GF-D8 (cell line): Measurements from ENCODE around the gene ZKSCAN1.
"Not testable (repeated sequence)": the region's sequence is repeated elsewhere in the genome, so short reads cannot be mapped to it uniquely, and the experiment has no call there.

ENCODE experiments used
- DNase-seq: peaks from one replicate; lab custom pipeline; 2025; lab: John Stamatoyannopoulos, UW

The ZKSCAN1 gene

DNA sequence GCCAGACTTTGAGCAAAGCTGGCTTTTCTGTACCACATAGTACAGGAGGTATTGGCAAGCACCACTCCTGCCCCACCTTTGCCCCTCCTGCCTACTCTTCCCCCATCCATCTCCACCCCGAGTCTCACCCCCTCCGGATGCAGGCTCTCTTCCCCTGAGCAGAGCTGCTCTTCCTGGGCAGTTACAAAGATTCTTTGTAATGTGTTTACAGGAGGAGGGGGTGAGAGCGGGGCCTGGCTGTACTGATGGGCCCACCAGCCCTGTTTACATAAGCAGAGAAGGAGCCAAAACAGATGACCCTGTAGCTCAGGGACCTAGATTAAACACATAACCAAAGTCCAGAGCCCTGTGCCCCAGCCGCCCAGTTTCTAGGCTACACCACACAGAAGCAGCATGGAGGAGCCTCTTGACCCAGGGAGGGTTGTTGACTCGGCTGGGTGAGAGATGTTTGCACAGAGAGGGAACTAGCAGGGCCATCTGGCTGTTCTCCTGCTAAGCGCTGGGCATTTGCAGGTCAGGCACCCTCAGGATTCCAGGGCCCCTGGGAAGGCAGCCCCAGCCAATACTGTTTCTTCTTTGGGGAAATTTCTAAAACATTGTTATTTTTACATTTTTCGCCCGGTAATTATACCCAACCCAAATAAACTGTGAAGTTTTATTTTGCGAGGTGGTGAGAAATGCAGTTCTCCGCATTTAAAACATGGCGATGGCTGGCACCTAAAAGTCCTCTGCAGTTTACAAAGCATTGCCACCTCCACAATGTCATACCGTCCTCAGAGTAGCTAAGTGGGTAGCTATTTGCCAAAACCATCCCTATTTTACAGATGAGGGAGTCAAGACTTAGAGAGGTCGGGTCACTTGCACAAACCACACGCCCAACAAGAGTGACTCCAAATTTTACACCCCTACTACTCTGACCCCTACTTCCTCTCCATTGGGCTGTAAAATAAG is 11.4 kb upstream of the ZKSCAN1 start:
- DNase-seq: no peak

DNA sequence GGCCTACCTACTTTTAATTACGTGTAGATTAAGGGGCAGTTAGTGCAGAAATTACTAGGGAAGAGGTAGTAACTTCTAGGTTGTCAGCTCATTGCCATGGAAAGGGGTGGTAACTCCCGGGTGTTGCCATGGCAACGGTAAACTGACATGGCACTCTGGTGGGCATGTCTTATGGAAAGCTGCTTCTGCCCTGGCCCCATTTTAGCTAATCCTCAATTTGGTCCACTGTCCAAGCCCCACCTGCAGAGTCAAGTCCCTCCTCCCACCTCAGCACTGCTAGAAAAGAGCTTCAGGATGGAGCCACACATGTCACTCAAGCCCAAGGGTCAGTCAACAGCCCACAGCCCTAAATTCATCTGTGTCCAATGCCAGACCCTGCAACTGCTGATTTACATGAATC is 7.5 kb upstream of the ZKSCAN1 start:
- no peak for DNase-seq

DNA sequence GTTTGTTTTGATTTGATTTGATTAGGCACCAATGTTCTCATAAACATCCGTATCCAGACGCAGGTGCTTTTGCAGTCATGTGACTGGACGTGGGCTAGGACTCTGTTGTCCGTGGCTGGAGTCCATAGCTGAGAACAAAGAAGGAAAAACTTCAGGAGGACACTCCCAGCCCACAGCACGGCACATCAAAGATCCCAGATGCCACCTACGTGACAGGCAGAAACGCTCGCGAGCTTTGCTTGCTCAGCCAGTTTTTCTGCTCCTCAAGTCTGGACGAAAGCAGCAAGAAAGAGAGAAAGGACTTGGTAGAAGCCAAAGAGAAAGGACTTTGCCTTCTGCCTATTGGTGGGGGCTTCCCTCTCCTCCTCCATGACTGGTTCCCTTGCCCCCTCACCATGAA is 6.9 kb upstream of the ZKSCAN1 start:
- no peak for DNase-seq

DNA sequence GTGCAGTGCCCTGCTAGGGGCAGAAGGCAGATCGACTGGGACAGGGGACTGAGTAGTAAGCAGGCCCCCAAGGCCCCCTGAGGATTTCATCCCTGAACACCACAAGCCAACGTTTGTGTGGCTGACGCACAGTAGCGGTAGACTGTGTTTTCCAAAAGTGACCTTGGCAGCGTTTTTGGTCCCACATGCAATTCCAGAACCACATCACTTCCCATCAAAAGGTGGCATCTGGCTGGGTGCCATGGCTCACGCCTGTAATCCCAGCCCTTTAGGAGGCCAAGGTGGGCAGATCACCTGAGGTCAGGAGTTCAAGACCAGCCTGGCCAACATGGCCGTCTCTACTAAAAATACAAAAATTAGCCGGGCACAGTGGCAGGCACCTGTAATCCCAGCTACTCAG is 5.4 kb upstream of the ZKSCAN1 start:
- DNase-seq: not testable (repeated sequence)

DNA sequence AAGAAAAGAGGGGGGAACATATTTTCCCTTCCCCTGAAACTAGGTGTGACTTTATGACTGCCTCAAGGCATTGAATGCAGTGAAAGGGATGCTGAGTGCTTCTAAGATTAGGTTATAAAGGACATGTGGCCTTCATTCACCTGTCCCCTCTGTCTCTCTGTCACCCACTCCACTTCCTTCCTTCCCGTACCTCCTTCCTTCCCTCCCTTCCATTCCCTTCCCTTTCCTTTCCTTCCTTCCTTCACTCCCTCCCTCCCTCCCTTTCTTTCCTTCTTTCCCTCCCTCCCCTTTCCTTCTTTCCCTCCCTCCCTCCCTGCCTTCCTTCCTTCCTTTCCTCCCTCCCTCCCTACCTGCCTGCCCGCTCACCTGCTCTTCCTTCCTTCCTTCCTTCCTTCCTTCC is 4.5 kb upstream of the ZKSCAN1 start:
- DNase-seq: no peak

DNA sequence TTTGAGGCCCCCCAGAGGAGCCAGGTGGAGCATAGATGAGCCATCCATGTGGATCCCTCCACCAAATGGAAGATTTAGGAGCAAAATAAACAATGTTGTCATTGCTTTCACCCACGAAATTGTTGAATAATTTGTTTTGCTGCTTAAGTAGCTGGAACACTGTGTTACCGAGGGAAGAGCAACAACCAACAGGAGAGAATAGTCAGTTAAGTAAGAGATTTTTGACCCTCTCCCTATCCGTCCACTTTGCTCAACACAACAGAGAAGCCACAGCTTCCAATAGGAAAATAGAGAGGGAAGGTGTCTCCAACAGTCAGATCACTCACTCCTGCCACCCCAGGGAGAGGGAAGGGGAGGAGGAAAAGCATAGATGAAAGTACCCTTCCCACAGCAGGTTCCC is 3.9 kb upstream of the ZKSCAN1 start:
- no peak for DNase-seq

DNA sequence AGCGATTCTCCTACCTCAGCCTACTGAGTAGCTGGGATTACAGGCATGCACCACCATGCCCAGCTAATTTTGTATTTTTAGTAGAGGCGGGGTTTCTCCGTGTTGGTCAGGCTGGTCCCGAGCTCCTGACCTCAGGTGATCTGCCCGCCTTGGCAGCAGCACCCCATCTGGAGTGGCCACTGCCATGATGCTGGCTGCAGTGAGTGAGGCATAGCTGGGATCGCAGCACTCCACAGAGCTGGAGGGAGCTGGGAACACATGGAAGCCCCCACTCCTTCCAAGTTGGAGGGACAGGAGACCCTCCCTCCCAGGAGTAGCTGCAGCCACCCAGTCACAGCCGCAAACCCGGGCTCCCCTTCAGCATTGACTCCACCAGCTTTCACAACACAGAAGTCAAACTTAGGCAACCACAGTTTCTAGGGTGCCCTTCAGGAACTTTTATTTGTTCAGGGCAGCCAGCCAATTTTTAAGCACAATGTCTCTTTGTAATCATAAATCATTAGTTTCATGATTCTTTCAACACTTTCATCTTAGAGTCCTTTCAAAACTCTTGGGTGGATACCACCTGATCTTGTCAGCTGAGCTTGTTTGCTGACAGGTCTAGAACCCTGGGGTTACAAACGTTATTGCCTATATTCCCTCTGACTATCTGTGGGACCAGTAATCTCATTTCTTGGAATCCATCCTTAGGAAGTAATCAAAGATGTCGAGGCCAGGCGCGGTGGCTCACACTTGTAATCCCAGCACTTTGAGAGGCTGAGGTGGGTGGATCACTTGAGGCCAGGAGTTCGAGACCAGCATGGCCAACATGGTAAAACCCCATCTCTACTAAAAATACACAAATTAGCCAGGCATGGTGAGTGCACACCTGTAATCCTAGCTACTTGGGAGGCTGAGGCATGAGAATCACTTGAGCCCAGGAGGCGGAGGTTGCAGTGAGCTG is 2.7 kb upstream of the ZKSCAN1 start:
- DNase-seq: not testable (repeated sequence)

DNA sequence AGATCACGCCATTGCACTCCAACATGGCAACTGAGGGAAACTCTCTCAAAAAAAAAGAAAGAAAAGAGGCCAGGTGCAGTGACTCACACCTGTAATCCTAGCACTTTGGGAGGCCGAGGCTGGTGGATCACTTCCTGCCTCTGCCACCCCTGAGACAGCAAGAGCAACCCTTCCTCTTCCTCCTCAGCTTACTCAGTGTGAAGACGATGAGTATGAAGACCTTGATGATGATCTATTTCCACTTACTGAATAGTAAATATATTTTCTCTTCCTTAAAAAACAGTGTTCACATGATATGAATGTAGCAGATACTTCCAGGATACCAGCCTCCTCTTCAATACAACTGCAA is 2.1 kb upstream of the ZKSCAN1 start:
- no peak for DNase-seq

DNA sequence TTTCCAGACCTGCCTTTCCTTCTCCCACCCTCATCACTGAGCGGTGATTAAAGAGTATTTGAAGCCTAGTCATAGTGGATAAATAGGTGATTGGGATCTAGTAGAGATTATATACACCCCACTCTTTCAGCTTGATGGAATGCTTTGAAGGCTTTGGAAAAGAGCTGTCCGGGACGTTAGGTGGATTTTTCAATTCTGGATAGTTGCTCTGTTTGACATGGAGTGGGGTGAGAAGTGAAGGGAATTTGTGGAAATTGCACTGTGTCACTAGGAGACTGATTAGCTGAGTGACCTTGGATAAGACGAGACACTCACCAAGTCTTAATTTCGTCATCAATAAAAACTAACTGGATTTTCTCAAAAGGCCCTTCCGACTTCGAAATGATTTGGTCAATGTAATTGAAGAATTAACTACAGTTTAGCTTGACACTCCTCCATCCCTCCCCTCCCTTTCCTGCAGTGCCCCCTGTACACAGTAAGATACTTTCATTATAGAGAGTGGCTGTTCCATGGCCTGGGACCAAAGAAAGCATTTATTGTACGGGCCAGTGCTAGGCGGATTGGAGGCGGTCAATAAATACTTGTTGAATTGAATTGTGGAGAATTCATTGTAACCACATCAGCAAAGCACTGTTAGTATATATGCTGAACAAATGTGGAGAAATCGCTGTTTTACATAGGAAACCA is 962 bp downstream of the ZKSCAN1 start:
- DNase-seq: no peak

DNA sequence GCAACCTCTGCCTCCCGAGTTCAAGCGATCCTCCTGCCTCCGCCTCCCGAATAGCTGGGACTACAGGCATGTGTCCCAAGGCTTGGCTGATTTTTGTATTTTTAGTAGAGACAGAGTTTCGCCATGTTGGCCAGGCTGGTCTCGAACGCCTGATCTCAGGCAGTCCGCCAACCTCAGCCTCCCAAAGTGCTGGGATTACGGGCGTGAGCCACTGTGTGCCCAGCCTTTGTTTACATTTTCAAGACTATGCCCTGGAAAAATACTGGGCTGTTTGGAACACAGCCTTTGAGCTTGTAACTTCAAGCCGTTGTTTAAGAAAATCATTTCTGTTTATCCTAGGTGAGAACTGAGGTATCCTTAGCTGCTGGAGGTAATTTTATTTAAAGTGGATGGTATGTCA is 1.9 kb downstream of the ZKSCAN1 start:
- no peak for DNase-seq

DNA sequence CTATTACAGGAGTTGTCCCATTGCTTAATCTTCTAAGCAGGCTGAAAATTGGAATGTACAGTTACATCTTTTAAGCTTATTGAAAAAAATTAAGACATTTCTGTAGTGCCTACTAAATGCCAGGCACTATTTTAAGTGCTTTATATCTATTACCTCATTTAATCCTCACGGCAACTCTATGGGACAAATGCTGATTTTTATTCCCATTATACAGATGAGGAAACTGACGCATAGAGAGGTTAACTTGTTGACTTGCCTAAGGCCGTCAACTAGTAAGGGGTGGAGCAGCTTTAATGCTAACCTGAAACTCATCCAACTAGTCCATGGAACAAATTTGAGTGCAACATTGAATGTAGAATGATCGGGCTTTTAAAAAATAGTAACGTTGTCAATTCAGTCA is 2.5 kb downstream of the ZKSCAN1 start:
- DNase-seq: no peak

DNA sequence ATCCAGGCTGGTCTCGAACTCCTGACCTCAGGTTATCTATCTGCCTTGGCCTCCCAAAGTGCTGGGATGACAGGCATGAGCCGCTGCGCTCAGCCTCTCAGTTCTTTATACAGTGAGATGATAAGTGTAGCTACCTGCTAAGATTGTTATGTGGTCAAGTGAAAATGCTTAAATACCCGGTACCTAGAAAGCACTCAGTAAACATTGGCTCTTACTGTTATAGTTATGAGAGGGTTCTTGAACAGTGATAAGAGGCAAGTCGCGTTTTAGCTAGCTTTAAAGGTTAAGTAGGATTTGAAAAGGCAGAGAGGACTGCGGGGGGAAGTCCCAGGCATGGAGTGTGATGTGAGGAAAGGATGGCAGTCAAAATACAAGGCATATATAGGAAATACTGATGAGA is 4.5 kb downstream of the ZKSCAN1 start:
- DNase-seq: no peak

DNA sequence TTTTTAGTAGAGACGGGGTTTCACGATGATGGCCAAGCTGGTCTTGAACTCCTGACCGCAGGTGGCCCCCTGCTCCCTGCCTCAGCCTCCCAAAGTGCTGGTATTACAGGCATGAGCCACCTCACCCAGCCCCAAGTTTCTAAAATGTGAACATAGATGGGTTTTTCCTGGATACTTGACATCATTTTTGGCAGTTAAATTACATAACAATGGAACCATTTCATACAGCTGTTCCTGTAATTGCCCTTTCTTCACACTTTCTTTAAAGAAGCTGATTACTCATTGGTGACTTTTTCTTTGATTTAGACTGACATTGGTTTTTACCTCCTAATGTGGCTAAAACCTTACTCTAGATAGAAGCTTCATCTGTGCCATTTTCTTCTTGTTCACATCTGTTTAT is 5.9 kb downstream of the ZKSCAN1 start:
- peak; percentile 50 for DNase-seq

DNA sequence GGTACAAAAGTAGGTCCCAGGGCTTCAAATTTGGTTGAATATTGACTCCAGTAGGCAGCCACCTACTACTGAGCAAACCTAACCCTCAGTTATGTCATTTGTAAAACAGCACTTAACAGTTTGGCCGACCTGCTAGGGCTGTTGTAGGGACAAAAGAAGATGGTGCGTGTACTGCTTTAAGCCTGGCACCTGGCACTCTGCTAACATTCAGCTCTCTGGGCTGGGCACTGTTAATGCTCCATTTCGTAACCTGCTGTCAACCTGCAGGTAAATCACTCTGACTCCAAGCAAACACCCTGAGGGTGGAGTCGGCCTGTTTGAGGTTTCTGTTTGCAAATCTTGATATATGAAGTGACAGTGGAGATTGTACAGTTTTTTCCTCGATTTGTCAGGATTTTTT is 7.2 kb downstream of the ZKSCAN1 start:
- DNase-seq: no peak

DNA sequence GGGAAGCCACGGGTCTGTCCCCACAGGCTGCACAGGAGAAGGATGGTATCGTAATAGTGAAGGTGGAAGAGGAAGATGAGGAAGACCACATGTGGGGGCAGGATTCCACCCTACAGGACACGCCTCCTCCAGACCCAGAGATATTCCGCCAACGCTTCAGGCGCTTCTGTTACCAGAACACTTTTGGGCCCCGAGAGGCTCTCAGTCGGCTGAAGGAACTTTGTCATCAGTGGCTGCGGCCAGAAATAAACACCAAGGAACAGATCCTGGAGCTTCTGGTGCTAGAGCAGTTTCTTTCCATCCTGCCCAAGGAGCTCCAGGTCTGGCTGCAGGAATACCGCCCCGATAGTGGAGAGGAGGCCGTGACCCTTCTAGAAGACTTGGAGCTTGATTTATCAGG is 8.1 kb downstream of the ZKSCAN1 start:
- DNase-seq: no peak

DNA sequence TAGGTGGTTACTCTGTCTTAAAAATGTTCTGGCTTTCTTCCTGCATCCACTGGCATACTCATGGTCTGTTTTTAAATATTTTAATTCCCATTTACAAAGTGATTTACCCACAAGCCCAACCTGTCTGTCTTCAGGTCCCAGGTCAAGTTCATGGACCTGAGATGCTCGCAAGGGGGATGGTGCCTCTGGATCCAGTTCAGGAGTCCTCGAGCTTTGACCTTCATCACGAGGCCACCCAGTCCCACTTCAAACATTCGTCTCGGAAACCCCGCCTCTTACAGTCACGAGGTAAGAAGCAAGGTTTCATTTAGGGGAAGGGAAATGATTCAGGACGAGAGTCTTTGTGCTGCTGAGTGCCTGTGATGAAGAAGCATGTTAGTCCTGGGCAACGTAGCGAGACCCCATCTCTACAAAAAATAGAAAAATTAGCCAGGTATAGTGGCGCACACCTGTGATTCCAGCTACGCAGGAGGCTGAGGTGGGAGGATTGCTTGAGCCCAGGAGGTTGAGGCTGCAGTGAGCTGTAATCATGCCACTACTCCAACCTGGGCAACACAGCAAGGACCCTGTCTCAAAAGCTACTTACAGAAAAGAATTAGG is 8.7 kb downstream of the ZKSCAN1 start:
- DNase-seq: no peak

DNA sequence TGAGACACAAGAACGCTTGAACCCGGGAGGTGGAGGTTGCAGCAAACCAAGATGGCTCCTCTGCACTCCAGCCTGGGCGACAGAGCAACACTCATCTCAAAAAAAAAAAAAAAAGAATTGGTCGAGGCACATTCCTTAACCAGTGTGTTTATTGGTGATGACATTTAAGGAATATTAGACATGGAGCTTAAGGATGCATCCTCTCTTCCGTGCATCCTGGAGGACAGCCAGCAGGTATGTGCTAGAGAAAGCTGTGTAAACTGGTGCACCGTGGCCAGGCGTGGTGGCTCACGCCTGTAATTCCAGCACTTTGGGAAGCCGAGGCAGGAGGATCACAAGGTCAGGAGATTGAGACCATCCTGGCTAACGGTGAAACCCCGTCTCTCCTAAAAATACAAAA is 11.8 kb downstream of the ZKSCAN1 start:
- DNase-seq: no peak

DNA sequence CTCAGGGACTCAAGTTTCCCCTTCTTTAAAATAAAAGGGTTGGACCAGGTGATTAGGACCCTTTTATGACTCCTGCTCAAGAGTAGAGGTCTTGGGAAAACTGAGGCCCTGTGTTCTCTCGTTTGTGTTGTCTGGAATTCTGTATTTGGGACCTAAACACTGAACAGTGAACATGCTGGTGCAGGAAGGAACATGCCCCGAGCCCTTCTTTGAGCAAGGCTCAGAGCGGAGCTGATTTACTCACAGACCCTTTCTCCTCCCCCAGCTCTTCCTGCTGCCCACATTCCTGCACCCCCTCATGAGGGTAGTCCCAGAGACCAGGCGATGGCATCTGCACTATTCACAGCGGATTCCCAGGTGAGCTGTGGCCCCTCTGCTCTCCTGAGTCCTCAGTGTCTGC is 14.2 kb downstream of the ZKSCAN1 start:
- no peak for DNase-seq

DNA sequence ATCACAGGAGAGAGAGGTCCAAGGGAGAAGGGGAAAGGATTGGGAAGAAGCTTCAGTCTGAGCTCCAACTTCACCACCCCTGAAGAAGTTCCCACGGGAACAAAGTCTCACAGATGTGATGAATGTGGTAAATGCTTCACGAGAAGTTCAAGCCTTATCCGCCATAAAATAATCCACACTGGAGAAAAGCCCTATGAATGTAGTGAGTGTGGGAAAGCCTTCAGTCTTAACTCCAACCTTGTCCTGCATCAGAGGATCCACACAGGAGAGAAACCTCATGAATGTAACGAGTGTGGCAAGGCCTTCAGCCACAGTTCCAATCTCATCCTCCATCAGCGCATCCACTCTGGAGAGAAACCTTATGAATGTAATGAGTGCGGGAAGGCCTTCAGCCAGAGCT is 18.1 kb downstream of the ZKSCAN1 start:
- no peak for DNase-seq

DNA sequence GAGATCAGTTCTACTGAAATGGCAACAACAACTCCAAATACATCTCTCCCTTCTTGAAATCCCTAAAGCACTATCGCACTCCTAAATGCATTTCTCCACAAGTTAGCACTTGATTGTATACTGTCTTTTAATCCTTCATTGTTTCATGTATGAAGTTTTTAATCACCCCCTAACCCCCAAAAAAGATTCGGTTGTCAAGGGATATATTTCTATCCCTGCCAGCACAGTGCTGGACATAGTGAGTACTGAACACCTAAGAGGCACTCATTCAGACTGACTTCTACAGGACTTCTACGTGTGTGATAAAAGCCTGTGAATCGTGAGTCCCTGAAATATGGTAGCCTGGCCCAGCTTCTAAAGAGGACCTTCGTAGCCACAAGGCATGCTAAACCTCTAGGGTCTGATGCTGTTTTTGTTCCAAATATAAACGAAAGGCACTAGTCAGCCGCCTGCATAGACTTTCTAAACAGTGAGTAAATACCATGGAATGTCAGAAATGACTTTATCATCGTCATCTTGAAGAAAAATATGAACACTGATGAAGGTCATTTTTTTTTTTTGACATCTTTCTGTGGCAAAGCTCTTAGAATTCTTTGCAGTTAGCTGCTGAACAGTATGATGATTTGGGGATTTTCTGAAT is 19.6 kb downstream of the ZKSCAN1 start:
- DNase-seq: no peak

DNA sequence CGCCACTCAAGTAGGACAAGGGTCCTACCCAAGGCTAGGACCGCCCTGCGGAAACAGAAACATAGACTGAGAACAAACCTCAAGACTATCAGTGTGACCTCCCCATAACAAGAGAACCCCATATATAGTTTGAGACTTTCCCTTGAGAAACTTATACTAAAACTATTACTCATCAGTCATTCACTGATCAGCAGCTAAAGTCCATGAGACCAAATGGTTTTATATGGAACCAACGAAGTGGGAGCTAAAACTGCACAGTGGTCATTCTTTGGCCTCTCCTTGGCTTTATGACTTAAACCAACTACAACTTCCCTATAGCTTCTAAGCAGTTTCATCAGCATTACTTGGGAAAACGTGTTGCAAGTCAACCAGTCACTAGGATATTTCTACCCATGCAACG is 20.5 kb downstream of the ZKSCAN1 start:
- DNase-seq: no peak

DNA sequence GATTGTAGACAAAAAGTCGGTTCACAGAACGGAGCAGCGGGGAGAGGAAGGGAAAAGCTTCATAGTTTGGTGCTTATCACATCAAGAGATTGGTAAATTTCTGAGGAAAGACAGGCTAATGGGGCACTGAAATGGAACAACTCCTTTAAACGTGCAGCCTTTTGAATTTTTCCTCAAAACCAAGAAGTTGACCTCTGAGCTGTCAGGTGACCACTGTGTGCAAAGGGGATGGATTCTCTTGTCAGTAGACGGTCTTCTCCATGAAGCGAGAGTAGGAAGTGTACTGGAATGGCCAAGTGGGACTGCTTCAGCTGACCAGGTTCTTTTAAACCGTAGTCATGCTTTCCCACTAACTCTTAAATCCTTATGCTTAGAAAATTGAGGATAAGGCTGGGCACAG is 22.9 kb downstream of the ZKSCAN1 start:
- DNase-seq: no peak
